HG03571 (cell line): Measurements from ENCODE around the gene DNAJC7.
"Not testable (repeated sequence)": the region's sequence is repeated elsewhere in the genome, so short reads cannot be mapped to it uniquely, and the experiment has no call there.

Experiments
- ATAC-seq: cut with Tn5 transposase; IDR thresholded peaks from one replicate; pipeline ENCODE4 v1.9.1; 2021; ENCODE audit not compliant: unreplicated experiment

DNAJC7 gene

DNA sequence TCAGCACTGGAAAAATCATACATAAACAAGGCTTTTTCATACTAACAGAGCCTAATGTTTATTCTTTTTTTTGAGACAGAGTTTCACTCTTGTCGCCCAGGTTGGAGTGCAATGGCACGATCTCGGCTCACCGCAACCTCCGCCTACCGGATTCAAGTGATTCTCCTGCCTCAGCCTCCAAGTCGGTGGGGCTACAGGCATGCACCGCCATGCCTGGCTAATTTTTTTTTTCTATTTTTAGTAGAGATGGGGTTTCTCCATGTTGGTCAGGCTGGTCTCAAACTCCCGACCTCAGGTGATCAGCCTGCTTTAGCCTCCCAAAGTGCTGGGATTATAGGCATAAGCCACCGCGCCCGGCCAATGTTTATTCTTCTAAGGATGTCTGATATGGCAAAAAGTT lies 3.5 kb downstream of the DNAJC7 start:
- not testable (repeated sequence) for ATAC-seq

DNA sequence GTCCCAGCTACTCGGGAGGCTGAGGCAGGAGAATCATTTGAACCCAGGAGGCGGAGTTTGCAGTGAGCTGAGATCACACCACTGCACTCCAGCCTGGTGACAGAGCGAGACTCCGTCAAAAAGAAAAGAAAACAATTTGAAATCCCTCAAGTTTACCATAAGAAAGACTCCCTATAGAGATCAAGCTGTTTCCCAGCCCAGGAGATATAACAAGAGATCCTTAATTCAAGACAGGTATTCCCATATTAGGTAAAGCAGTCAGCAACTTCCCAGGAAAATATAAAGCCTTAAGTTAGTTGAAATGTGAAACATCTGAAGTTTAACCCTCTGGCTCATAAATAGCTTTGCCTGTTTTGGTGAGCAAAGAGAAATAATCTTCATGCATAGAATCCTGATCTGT lies 4.9 kb downstream of the DNAJC7 start:
- not testable (repeated sequence) for ATAC-seq

GRCh38 chr17:42010898-42011516 lies 6.2 kb downstream of the DNAJC7 start:
- ATAC-seq = no peak

GRCh38 chr17:42010266-42010680 lies 7.0 kb downstream of the DNAJC7 start:
- ATAC-seq = not testable (repeated sequence)

- ATAC-seq = no peak
Observed at GRCh38 chr17:42009170-42009569, 8.1 kb downstream of the DNAJC7 start.

DNA sequence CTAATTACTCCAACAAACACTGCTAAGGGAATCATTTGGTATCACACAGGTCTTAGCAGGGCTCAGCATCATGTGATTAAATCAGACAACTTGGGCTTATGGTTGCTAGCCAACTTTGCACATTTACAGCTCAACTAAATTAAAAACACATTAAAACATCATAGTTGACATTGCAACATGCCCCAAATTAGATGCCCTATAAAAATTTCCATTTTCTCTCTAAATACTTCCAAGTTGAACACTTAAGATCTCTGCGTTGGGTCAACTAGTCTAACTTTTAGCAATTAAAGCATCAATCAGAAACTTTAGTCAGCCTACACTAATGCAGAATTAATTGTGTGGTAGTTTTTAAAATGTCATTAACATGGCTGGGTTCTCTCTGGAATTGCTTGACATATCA lies 12.1 kb downstream of the DNAJC7 start:
- ATAC-seq = no peak

- no peak for ATAC-seq
Observed at GRCh38 chr17:42002792-42003301, 14.4 kb downstream of the DNAJC7 start.

DNA sequence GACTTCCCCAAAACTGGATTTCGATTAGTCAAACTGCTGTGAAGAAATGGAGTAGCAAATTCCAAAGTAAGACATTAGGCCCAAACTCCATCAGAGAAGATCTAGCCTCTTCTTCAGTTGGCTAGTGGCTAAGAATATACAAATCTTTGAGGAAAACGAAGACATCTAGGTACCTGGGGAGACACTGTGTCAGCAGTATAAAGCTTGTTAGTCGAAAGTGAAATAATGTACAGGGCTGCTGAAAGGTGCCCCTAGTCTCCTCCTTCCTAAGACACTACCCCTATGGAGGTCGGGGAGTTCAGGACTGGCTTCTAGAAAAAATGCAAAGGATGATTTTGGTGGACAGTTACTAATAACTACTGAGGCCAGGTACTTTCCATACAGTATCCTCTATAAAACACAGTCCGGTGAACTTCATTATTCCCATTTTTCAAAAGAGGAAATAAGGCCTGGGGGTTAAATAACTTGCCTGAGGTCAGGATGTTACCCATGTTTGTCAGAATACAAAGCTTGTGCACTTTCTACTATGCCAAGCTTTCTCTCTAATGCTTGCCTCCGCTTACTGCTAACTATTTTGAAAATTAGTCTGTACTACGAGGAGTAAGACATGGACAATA lies 15.0 kb downstream of the DNAJC7 start:
- no peak for ATAC-seq

GRCh38 chr17:42001729-42002128 lies 15.5 kb downstream of the DNAJC7 start:
- no peak for ATAC-seq

DNA sequence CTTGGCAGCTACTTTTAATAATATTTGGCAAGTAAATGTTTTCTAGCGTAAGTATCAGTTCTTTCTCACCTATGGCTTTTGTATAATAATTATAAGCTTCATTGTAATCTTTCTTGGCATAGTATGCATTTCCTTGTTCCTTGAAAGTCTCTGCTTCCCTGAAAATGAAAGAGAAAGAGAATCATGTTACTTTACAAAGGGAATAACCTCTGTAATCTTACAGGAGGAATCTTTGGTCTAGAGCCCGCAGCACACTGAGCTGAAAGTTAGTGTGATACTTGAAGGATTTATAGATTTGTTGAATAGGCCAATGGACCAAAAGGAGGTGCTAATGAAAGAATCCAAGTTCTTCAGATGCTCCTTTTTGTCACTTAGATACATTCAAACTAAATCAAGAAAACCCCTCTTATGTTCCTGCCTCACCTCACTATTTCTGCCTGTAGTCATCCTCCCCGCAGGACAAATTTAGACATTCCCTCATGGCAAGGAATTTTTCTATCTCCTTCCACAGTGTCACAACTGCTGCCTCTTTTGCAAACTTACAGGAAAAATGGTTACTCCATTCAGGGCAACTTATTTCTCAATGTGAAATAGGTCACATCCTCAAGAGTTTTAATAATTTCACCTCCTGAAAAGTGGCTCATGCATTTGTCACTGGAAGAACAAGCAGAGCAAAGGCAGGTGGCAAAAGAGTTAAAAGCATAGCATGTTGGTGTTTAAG lies 16.7 kb downstream of the DNAJC7 start:
- no peak for ATAC-seq

- ATAC-seq = no peak
Observed at GRCh38 chr17:41998497-41998896, 18.7 kb downstream of the DNAJC7 start.

GRCh38 chr17:41996855-41997164 lies 20.4 kb downstream of the DNAJC7 start:
- ATAC-seq = no peak

- no peak for ATAC-seq
Observed at GRCh38 chr17:41992576-41992975, 24.7 kb downstream of the DNAJC7 start.

GRCh38 chr17:41989702-41990419 lies 27.4 kb downstream of the DNAJC7 start:
- ATAC-seq = no peak

GRCh38 chr17:41988418-41988817 lies 28.8 kb downstream of the DNAJC7 start:
- no peak for ATAC-seq

GRCh38 chr17:41987642-41988041 lies 29.6 kb downstream of the DNAJC7 start:
- ATAC-seq = no peak

DNA sequence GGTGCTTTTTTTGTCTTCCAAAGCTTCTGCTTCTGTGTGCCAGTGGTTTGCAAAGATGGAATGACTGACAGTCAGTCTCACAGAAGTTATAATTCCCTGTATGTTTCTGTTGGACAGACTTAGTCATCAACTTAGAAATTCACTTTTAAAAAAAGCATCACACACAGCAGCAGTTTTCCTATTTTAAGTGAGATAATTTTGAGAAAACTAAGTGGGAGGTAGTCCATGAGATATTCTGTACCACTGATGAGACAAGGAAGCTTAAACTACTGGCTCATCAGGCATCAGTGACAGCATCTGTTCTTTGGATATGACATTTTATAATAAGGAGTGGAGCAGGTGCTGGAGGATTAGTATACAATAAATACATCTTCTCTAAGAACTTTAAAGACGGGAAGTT lies 30.6 kb downstream of the DNAJC7 start:
- ATAC-seq = no peak

GRCh38 chr17:41985919-41986318 lies 31.3 kb downstream of the DNAJC7 start:
- ATAC-seq = no peak

DNA sequence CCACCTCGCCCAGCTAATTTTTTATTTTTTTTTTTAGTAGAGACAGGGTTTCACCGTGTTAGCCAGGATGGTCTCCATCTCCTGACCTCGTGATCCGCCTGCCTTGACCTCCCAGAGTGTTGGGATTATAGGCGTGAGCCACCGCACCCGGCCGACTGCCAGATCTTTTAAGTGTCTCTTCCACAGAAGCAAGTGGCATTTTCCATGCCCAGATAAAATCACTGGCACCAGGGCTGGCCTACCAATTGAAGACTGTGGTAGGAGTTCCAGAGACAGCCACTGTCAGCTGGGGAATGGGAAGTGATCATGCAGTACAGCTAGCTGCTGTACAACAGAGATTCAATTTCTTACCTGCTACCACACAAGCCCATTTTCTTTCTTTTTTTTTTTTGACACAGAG lies 32.8 kb downstream of the DNAJC7 start:
- ATAC-seq = no peak

DNA sequence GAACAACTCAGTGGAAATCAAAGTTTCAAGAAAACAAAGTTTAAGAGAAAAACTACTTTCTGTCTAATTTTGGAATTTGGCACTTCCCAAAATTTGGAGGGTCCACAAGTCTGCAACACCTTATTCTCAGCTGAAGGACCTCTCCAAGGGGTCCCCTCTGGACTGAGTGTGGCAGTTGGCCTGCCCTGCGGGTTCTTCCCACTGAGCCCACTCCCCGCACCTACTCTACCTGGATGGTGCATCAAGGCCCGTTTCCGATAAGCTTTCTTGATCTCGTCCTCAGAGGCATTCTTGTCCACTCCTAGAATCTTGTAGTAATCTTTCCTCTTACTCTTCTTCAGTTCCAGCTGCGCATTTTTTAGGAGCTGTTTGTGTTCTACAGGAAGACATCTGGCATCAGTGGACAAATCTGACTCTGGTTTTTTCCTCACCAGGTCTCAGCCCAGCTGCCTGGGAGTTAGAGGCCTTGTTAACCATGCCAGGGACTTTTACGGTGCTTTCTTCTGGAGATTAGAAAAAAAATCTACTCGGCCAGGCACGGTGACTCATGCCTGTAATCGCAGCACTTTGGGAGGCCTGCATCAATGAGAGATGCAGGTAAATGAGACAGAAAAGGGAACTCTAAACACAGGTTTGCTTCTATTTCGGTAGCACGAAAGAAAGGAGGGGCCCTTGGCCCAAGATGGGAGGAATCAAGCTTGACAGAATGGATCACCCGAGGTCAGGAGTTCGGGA lies 35.0 kb downstream of the DNAJC7 start:
- ATAC-seq = no peak

- no peak for ATAC-seq
Observed at GRCh38 chr17:41977991-41978390, 39.2 kb downstream of the DNAJC7 start.
